ENCODE results near the gene LAT.
A peak's percentile ranks its signal among the peaks of the same experiment; 100 is the strongest.
"Not testable (repeated sequence)": the region's sequence is repeated elsewhere in the genome, so short reads cannot be mapped to it uniquely, and the experiment has no call there.

Gene LAT

GRCh38 chr16:28980330-28980729 is 4.5 kb upstream of the LAT start:
- DNase-seq: not testable (repeated sequence)

GRCh38 chr16:28980929-28981328 is 3.9 kb upstream of the LAT start:
- DNase-seq: no peak

- no peak for DNase-seq
These were observed 3.3 kb upstream of the LAT start for GRCh38 chr16:28981517-28981916.

- no peak for DNase-seq
These were observed 2.4 kb upstream of the LAT start for GRCh38 chr16:28982418-28982817.

DNA sequence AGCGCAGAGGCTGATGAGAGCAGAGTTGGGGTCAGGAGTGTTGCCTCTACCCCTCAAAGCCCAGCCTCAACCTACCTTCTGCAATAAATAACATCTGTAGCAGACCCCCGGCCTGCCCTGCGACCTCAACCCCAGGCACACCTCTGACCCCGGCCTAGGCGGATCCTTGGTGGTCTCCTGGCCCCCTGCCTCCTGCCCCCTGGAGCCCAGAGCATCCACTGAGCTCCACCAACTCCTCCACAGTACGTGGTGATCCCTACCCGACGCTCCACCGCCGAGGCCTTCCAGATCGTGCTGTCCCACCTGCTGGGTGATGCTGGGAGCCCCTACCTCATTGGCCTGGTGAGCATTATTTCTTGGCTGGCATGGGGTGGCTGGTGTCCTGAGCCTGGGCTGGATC is 1.9 kb upstream of the LAT start:
- no peak for DNase-seq

GRCh38 chr16:28983644-28984043 is 1.2 kb upstream of the LAT start:
- DNase-seq: no peak

DNA sequence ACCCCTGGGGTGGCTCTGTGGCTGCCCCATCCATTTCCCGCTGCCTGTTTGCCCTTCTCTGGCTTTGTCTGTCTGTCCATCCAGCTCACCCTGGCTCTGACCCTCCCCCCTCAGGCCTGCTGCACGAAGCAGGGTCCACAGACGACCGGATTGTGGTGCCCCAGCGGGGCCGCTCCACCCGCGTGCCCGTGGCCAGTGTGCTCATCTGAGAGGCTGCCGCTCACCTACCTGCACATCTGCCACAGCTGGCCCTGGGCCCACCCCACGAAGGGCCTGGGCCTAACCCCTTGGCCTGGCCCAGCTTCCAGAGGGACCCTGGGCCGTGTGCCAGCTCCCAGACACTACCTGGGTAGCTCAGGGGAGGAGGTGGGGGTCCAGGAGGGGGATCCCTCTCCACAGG is 761 bp upstream of the LAT start:
- no peak for DNase-seq

DNA sequence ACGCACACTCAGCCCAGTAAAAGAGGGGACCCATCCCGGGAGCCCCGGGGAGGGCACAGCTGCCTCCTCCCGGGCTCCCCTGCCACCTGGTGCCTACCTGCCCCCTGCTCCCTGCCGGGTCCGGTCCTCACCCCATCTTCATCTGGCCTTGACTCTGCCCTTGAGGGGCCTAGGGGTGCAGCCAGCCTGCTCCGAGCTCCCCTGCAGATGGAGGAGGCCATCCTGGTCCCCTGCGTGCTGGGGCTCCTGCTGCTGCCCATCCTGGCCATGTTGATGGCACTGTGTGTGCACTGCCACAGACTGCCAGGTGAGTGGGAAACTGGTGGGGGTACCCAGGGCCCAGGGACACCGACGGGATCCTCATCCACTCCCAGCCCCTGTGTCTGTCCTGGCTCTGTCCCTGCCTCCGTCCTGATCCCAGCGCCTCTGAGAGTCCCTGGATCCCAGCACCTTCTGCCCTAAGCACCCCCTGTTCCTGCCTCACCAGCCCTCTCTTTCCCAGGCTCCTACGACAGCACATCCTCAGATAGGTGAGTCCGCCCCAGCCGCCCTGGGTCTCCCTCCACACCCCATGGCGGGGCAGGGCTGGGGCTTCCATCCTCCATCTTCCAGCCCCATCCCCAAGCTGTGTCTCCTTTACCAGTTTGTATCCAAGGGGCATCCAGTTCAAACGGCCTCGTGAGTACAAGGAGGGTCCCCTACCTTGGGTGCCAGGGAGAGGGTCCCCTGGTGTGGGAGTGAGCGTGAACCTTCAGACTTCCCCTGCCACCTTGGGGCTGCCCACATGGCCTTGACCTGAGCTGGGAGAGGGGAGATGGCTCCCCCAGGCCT is 574 bp downstream of the LAT start:
- DNase-seq: no peak

DNA sequence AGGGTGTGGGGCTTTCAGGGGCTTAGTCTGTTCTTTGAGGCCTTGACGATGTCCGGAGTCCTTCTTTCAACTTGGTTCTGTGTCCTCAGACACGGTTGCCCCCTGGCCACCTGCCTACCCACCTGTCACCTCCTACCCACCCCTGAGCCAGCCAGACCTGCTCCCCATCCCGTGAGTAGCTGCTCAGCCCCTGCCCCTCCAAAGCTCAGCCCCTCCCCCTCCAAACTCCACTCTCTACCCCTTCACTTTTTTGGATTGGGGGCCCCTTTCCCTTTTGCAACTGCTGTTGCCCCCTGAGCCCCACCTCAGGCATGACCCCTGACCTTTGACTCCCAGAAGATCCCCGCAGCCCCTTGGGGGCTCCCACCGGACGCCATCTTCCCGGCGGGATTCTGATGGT is 1.2 kb downstream of the LAT start:
- DNase-seq: no peak

- no peak for DNase-seq
These were observed 1.6 kb downstream of the LAT start for GRCh38 chr16:28986492-28986891.

DNA sequence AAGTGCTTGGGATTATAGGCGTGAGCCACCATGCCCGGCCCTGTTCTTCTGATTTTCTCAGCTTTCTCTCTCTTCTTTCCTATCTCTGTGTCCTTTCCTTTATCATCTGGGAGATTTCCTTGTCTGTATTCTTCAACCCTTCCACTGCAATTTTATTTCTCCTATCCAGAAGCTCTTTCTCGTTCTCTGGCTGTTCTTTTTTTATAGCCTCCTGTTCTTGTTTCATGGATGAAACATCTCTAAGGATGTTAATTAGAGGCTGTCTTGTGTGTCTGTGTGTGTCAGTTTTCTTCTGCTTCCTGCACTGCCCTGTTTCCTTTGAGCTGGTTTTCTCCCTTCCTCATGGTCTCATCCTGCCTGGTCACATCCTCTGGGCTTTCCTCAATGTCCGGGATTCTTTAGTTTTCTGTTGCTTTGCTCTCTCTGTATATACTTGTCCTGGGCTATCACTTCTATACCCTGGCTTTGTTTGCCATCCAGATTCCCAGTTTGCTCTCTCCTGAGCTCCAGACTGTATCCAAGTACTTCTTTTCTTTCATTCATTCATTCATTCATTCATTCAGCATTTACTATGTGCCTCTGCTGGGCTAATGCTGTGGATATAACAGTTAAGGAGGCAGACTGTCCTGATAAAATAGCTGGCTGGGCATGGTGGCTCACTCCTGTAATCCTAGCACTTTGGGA is 2.5 kb downstream of the LAT start:
- no peak for DNase-seq

- no peak for DNase-seq
These were observed 4.5 kb downstream of the LAT start for GRCh38 chr16:28989363-28989762.

DNA sequence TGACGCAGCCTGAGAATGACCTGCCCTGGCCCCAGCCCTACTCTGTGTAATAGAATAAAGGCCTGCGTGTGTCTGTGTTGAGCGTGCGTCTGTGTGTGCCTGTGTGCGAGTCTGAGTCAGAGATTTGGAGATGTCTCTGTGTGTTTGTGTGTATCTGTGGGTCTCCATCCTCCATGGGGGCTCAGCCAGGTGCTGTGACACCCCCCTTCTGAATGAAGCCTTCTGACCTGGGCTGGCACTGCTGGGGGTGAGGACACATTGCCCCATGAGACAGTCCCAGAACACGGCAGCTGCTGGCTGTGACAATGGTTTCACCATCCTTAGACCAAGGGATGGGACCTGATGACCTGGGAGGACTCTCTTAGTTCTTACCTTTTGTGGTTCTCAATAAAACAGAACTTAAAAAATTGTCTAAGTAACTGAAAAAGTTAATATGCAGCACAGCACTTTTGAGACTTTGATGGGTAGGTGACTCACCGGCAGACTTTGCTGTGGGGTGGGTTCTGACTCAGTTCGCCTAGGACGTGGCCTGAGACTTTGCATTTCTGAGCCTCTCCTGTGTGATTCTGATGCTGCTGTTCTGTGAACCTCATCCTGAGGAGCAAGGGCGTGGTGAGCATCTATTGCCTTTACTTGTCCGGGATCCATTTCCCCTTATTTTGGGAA is 5.7 kb downstream of the LAT start:
- DNase-seq: no peak

GRCh38 chr16:28991687-28992086 is 6.8 kb downstream of the LAT start:
- no peak for DNase-seq

DNA sequence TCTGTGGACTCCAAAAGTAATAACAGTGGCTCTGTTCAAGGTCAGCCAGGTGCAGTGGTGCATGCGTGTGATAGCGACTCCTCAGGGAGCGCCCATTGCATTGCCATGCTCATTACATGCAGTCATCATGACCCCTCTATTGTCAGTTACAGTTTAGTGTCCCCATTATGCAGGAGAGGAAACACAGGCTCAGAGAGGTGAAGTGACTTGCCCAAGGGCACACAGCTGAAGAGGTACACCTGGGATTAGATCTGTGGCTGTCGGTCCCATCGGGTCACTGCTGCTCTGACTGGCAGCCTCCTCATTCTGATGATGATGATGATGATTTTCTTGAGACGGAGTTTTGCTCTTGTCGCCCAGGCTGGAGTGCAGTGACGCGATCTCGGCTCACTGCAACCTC is 7.6 kb downstream of the LAT start:
- DNase-seq: no peak

DNA sequence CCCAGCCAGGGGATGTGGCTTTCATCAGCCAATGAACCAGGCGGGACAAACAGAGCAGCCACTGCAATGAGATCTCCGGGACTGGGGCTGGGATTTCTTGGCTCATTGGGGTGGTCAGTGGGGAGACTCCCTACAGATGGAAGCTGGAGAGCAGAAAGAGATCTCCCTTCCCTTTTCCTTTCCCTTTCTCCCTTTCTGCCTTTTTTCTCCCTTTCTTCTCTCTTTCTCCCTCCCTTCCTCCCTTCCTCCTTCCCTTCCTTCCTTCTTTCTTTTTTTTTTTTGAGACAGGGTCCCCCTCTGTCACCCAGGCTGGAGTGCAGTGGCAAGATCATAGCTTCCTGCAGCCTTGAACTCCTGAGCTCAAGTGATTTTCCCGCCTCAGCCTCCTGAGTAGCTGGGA is 14.0 kb downstream of the LAT start:
- DNase-seq: no peak

DNA sequence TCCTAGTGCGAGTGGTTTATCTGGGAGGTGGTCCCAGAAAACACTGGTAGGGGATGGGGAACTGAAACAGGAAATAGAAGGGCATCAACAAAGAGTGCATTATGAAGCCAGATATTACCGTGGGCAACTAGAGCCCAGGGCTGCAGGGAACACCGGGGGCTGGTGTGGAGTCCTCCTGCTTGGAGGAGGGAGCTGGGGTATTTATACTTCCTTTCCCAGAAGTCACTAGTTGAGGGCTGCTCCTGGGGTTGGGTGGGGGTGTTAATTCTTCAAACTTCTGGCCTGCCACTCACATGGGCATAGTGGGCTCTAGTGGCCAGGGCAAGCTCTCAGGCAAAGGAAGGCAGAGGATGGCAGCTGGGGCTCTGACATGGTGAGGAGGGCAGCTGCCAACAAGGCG is 14.7 kb downstream of the LAT start:
- no peak for DNase-seq

- DNase-seq: no peak
These were observed 15.2 kb downstream of the LAT start for GRCh38 chr16:29000019-29000418.

- peak; percentile 15 for DNase-seq
These were observed 19.8 kb downstream of the LAT start for GRCh38 chr16:29004496-29005139.

- peak; percentile 48 for DNase-seq
These were observed 23.1 kb downstream of the LAT start for GRCh38 chr16:29007730-29008593.

DNA sequence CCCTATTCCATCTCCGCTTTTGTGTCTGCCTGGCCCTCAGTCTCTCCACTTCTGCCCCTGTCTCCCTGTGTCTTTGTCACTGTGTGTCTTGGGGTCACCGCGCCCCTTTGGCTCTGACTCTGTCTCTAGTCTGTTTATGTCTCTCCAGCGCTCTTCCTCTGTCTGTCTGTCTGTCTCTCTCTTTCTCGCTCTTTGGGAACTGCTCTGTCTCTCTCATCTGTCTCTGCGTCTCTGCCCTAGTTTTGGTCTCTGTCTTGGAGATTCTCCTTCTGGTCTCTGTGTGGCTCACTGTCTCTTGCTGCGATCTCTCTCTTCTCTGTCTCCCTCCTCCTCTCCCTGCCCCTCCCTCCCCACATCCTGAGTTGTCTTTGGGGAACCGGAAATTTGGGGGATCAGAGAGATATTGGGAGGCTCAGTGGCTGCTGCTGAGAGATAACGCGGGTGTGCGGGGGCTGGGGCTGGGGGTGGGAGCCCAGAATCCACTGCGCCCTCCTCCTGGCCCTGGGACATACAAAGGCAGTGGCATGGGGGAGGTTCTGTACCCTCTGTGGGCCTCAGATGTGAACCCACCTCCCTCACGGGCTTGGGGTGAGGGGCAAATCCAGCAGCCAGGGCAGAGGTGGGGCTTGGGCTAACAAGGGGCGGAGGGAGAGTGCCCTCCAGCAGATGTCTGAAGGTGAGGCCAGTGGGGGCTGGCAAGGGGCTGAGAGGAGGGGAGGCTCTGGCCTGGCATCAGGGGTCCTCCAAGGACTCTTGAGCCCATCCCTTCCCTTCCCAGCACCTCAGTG is 24.4 kb downstream of the LAT start:
- no peak for DNase-seq

DNA sequence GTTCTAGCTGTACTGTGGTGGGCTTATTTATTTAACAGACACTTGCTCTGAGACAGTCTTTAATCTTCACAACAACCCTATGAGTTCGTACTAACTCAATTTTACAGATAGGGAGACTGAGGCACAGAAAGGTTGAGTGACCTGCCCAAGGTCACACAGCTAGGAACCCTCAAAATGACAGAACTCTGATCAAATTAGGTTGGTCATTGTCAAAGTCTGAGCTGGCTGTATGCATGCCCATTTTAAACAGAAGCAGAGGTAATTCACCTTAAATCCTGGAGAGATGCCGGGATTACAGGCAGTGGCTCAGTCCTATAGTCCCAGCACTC is 24.9 kb downstream of the LAT start:
- no peak for DNase-seq
